HG03097 (cell line): ENCODE measurements around the gene TFPI2.
A peak's percentile ranks its signal among the peaks of the same experiment; 100 is the strongest.

Source experiments
- ATAC-seq: cut with Tn5 transposase; IDR thresholded peaks from one replicate; pipeline ENCODE4 v1.9.1; 2021; ENCODE audit not compliant: unreplicated experiment, low FRiP score

TFPI2 gene

GRCh38 chr7:93910076-93910994 lies 19.8 kb upstream of the TFPI2 start:
- no peak for ATAC-seq

GRCh38 chr7:93906267-93906666 lies 15.7 kb upstream of the TFPI2 start, which contains the start of gene GNGT1:
TSS of gene GNGT1 (plus strand) at chr7:93906567. CDS start at chr7:93906747, 180 bp downstream.
- no peak for ATAC-seq

GRCh38 chr7:93902777-93903423 lies 12.3 kb upstream of the TFPI2 start:
- no peak for ATAC-seq

DNA sequence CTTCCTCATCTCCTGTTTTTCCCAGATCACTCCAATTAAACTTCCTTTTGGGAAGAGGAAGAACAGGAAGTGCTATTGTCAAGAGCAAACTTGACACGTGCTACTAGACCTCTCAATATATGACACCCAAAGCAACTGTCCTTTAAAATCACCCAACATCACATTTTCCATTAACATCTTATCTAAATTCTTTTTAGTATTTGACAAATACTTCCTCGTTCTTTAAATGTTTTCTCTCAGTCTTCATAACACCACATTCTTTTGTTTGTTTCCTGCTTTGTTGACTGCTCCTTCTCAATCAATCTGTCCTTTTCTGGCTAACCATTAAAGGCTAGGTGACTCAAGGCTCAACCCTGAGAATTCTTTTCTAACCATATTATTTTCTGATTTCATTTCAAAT lies 7.1 kb upstream of the TFPI2 start:
- no peak for ATAC-seq

DNA sequence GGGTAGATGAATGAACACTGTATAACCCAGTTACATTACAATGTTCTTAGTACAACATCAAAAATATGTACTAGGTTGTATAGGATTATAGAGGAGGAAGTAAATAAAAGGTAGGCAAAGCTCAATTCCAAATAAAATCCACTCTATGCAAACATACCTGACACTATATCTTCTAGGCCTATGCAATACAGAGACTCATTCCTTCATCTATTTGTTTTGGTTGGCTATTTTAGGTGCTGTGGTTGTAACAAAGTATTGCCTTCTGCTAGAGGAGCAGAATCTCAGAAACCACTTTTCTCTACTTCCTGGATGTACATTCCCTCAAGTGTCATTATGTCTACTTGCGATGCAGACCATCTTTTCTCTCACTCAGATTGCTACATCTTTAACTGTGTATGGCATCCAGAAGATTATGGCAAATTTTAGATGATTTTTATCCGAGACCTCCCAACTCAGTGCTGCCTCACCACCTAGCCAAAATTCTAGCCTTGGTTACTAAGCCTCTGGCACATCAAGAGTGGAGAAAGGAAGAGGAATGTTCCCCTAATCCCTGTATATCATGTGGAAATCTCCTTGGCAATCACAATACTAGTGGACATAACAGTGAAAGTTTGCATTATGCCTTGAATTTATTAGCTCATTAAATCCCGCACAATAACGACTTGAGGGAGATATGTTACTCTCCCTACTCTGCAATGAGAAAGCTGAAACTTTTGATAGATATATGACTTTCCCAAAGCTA lies 5.5 kb upstream of the TFPI2 start:
- no peak for ATAC-seq

DNA sequence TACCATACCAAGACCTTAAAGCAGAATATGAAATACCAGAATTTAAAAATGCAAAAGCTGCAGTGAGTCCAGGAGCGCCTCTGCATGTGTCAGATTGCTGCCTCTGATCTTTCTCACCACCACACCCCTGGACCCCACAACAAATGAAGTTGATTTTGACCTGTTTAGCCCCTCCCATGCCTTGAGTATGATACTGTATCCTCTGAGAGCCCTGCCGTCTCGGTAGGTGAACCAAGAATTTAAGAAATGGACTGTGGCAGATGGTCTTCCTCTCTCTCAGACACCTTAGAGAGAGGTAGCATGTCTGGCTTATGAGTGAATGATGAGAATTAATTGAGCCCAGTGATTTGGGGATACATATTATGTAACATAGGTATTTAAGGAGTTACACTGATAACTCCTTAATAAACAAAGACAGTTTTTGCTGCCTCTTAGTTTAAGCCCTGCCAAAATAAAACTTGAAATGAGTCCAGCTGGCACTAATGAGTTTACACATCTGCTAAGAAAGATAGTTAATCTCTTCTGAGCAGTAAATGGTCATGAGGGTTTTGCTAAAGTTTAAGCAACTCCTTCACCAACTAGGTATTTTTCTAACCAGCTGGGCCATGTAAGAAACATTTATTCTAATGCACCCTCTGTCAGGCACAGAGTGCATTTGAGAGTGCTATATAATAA lies 4.5 kb upstream of the TFPI2 start:
- ATAC-seq = no peak

DNA sequence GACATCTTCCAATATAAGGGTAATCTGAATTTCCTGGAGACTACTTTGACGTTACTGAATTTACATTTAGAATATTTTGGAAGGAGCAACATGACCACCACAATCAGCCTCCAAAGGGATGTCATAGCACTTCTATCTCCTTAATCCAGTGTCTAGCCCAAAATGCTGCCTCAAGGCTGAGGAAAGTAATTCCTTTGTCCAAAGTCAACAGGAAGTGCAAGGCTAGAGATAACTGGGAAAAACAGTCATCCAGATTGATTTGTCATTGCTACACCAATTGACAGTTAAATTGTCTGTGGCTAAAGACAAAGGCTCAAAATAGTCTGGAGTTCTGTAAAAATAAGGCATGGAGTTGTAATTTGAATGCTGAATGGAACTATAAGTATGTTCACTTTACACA lies 3.9 kb upstream of the TFPI2 start:
- ATAC-seq = no peak

GRCh38 chr7:93890041-93890463 lies 501 bp downstream of the TFPI2 start:
- ATAC-seq = peak; percentile 84

GRCh38 chr7:93889261-93889660 lies 1.3 kb downstream of the TFPI2 start:
- ATAC-seq = no peak

- ATAC-seq = no peak
Measured at GRCh38 chr7:93884541-93884940, 6.0 kb downstream of the TFPI2 start.

DNA sequence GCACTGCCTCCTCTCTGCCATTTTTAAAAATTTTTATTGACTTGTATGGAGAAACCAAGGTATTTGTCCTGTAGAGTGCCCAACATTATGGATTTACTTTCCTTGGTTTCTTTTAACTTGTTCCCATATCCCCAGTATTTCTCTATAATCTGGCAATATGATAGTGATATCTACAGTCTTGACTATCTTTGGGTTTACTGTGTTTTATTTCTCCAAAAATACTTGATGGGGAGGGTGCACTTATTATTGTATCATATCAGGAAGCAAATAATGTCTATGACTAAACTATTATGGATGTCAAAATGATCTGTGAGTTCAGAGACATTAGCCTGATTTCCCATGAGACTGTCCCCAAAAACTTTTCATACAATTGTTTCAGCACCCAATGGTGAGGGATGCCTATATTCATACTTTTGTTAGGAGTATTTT lies 6.6 kb downstream of the TFPI2 start:
- ATAC-seq = no peak

- no peak for ATAC-seq
Measured at GRCh38 chr7:93883078-93883916, 7.3 kb downstream of the TFPI2 start.

DNA sequence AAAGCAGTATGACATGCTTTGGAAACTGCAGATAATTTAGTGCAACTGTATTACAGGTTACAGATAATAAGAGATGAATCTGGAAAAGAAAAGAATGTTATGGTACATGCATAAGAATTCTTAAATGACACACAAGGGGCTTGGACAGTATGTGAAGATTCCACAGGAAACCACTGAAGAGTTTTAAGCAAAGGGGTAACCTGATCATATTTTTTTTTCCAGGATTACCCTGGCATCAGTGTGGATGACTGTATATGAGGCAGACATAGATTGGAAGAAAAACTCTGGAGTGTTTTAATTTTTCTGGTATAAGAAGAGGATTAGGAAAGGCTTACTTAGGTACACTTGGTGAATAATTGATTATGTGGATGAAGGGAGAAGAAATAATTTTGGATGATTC lies 8.1 kb downstream of the TFPI2 start:
- no peak for ATAC-seq

DNA sequence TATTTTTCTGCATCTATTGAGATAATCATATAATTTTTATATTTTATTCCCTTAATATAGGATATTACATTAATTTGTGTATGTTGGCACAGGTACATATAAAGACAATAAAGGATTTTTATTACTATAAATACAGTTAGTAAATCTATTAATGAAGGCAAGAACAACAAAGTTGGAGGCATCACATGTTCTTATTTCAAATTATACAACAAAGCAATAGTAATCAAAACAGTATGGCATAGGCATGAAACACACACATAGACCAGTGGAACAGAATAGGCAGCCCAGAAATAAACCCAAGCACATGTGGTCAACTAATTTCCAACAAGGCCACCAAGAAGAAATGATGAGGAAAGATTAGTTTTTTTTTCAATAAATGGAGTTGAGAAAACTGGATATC lies 11.2 kb downstream of the TFPI2 start:
- no peak for ATAC-seq

DNA sequence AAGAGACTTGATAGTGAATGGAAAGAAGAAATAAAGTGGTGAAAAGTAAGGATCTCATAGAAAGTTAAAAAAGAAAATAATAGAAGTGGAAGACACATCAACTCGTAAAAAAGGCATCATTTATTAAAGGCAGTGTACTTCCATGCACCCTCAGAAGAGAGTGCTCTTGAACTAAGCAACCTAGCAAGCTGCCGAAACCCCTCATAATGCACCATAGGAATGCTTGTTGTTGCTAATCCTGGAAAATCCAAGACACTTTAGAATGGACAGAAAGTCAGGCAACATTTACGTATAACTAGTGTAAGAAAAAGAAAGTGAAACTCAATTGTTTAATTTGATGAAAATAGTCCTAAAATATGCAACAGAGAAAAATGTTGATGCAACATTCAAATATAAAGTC lies 12.8 kb downstream of the TFPI2 start:
- ATAC-seq = no peak

DNA sequence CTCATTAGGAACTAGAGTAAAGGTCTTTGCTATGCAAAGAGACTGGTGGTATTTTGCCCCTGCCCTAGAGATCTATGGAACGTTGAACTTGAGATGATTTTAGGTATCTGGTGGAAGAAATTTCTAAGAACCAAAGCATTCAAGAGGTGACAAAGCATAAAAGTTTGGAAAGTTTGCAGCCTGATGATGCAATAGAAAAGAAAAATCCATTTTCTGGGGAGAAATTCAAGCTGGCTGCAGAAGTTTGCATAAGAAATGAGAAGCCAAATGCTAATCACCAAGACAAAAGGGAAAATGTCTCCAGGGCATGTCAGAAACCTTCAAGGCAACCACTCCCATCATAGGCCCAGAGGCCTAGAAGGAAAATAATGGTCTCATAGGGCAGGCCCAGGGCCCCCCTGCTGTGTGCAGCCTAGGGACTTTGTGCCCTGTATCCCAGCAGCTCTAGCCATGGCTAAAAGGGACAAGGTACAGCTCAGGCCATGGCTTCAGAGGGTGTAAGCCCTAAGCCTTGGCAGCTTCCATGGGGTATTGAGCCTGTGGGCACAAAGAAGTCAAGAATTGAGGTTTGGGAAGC lies 16.5 kb downstream of the TFPI2 start:
- ATAC-seq = no peak

DNA sequence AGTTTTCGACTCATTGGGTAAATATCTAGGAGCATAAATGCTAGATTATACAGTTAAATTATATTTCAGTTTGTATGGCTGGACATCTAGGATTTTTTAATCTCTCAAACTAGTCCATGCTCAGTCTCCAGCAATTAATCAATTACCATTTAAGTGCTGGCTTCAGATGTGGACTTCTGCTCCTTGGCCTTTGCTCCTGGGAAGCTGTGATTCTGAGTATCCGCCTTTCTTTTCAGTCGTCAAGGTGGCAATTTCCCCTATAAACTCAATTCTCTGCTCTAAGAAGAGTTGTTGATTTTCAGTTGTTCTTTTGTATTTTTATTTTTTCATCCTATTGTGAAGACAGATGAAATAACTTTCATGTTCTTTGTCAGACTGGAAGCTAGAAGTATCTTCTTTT lies 23.7 kb downstream of the TFPI2 start:
- no peak for ATAC-seq

DNA sequence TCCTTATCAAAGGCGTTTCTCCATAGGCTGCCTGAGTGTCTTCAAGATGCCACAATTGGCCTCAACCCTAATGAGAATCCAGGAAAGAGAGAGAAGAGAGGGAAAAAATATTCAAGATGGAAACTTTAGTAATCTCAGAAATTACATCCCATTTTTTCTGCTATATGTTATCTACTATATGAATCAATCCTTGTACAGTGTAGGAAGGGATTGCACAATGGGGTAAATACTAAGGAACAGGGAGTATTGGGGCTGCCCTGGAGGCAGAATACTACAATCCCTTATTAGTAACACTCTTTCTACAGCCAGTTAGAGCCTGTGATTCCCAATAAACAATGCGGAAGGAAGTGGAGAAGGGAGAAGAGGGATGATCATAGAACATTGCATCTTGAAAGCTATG lies 27.9 kb downstream of the TFPI2 start:
- no peak for ATAC-seq

GRCh38 chr7:93861325-93861949 lies 29.1 kb downstream of the TFPI2 start:
- no peak for ATAC-seq
